ENCODE results near the gene PTP4A1. TPM values are rescaled to one million over a fixed set of nuclear protein-coding genes. Genes with fewer than 3 reads are reported as not detected.

The PTP4A1 gene
- total and polyA plus RNA-seq, 2 of the 13 experiments (the other 11 are each of a cell fraction or from before 2014, with no cell fraction given): 141 to 376 TPM

DNA sequence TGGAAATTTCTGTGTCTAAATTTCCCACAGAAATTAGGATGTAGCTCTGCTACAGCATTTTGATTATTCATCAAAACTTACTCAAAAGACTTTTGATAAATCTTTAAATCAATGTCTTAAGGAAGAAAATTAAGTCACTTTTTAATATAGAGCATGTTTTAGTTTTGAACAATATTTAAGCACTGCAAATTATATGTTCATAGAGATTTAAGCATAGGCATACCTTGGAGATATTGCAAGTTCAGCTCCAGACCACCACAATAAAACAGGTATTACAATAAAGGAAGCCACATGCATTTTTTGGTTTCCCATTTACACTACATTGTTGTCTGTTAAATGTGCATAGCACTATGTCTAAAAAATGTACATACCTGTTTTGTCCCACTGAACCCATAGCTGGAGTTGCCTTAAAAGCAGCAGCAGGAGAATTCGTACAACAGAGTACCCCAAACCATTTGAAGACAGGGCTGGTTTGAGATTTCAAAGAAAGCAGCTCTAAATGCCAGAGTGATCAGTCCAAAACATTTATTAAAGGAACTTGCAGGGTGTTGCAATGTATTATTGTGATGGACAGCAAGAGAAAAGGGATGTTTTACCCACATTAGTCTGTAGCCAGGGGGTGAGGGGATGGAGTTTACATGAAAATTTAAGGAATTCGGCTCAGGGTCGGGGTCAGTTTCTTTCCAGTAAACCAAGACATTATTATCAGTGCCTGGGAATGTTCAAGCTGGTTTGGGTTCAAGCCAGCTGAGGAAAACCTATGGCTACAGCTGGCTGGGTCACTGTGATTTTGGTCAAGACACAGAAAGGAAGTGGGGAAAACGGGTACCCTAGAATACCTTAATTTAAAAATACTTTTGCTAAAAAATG is 6.3 kb upstream of the PTP4A1 start (continued):
- TF ChIP-seq GRHL1 (CRISPR knock-in tag; conservative IDR thresholded peaks at IDR 0.05): no peak
- no peak for TF ChIP-seq ZNF234 (CRISPR knock-in tag; conservative IDR thresholded peaks at IDR 0.05)
- TF ChIP-seq PPARG (CRISPR knock-in tag; conservative IDR thresholded peaks at IDR 0.05): no peak
- 0 out of 2 replicates have a peak, but pooled peaks have one; percentile 54 for TF ChIP-seq ZNF670 (CRISPR knock-in tag; IDR thresholded peaks at IDR 0.05; ENCODE audit: borderline replicate concordance)
- TF ChIP-seq MAZ (IDR thresholded peaks at IDR 0.05; ENCODE audit: borderline replicate concordance, low read depth, low read length): no peak
- no peak for TF ChIP-seq MAZ (CRISPR knock-in tag; IDR thresholded peaks at IDR 0.05; ENCODE audit: low read depth)
- no peak for TF ChIP-seq CREBL2 (CRISPR knock-in tag; IDR thresholded peaks at IDR 0.05; ENCODE audit: borderline replicate concordance)
- TF ChIP-seq ZNF776 (CRISPR knock-in tag; IDR thresholded peaks at IDR 0.05): no peak
- 0 out of 2 replicates have a peak, but pooled peaks have one; percentile 9 for TF ChIP-seq CEBPB (IDR thresholded peaks at IDR 0.05; ENCODE audit: borderline replicate concordance, low read depth, low read length)
- TF ChIP-seq ARID5B (CRISPR knock-in tag; IDR thresholded peaks at IDR 0.05): no peak
- no peak for TF ChIP-seq RXRB (CRISPR knock-in tag; IDR thresholded peaks at IDR 0.05; ENCODE audit: borderline replicate concordance)
- no peak for TF ChIP-seq U2AF1 (optimal IDR thresholded peaks at IDR 0.05; ENCODE audit: low read depth, low read length)
- TF ChIP-seq ASH2L (IDR thresholded peaks at IDR 0.05; ENCODE audit: insufficient read length, low read depth, low read length): peak; percentile 83
- TF ChIP-seq TOPORS (CRISPR knock-in tag; IDR thresholded peaks at IDR 0.05): 0 out of 2 replicates have a peak, but pooled peaks have one; percentile 19
- TF ChIP-seq ELK4 (CRISPR knock-in tag; IDR thresholded peaks at IDR 0.05; ENCODE audit: borderline replicate concordance): no peak
